ENCODE data around the gene SLC44A1.

Gene SLC44A1

GRCh38 chr9:105403552-105404248 lies 159.2 kb downstream of the SLC44A1 start:
- no peak for DNase-seq

- DNase-seq: no peak
Observed at GRCh38 chr9:105405514-105406131, 161.2 kb downstream of the SLC44A1 start.

- DNase-seq: no peak
Observed at GRCh38 chr9:105406369-105406768, 161.9 kb downstream of the SLC44A1 start.

DNA sequence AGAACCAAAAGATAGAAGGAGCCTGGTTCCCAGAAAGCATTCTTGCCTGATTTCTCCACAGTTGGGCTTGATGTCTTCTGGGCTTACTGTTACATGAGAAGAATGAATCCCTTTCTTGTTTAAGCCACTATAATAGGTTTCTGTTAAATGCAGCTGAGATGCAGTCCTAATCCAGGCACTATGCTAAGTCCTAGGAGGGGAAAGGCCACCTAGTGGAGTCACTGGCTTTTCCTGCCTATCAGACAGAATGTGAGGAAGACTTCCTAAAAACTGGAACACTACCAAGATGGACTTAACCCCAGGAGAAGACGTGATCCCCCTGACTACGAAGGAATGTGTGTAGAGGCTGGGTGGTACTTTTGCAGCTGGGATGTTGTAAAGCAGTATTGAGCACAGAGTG lies 169.1 kb downstream of the SLC44A1 start:
- DNase-seq: no peak

DNA sequence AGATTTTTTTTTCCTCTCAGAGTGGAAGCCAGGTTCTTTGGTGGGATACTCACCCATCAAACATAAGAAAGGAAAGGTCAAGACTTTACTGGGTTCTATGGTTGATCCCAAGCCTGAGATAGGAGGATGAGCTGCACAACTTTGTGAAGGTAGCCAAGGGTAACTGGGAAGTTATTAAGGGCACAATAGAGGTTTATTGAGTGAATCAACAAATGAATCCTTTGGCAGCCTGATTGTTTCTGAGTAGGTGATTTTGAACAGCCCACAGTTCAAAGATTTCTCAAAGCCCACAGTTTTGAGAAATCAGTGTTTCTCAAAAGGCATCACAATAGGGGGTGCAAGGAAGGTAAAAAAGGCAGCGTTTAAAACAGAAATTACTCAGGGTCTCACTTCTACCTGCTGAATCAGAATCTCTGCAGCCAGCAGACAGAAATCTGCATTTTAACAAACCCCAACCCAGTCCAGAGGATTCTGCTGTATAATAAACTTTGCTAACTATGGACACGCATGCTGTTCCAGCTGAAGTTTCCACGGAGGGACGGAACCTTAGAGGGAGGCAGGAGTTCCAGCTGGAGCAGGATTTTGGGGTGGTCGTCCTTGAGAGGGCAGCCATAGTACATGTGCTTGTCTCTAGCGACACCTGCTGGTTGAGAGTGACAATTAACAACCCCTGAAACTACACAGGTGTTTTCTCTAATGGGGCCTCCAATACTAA lies 170.7 kb downstream of the SLC44A1 start:
- DNase-seq: peak; percentile 38

DNA sequence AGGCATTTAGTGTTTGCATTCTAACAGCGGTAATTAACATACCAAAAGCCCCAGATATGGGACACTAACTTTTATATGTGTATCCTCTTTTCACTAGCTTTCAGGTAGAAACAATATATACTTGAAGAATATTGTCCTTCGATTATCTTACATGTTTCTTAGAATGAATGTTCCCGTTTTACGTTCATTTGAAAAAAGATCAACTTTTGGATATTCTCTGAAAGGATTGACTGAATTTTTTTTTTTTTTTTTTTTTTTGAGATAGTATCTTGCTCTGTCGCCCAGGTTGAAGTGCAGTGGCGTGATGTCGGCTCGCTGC lies 171.2 kb downstream of the SLC44A1 start:
- DNase-seq: no peak

- no peak for DNase-seq
Observed at GRCh38 chr9:105416840-105417239, 172.4 kb downstream of the SLC44A1 start.

DNA sequence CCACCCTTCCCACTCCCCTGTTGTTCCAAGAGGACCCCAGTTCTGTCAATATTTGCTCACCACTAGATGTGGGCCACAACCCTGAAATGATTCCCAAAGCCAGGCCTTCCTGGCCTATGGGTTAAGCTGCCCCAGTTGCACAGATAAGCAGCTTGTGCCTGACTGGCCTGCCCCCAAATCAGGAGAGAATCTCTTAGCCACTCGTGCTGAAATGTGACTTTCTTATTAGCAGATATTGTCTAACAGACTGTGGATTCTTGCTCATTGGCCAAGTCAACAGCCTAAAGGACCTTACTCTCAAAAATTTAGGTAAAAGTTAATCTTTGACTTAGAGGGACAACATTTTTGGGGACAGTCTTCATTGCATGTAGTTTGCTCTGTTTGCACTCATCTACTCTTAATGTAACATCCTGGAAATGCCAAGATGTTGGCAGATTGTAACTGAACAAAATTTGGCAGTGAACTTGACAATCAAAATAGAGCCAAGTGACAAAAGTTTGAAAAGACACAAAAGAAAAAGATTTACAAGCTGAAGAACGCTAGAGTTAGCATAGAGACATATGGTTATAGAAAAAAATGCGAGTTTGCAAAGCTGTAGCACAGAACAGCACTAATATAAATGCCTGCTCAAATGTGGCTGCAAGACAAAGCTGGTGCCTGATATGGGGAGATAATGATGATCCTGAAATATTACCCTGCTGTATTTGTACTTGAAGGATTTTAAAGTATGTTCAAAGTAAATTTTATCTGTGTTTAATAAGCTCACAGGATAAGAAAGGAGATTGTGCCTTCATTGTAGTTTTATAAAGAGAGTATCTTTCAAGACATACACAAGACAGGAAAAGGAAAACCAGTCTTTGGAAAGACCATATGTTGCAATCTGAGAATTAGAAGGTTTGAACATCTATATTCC lies 174.4 kb downstream of the SLC44A1 start:
- no peak for DNase-seq

GRCh38 chr9:105419816-105420597 lies 175.6 kb downstream of the SLC44A1 start:
- no peak for DNase-seq

GRCh38 chr9:105421154-105421553 lies 176.7 kb downstream of the SLC44A1 start:
- DNase-seq: no peak

DNA sequence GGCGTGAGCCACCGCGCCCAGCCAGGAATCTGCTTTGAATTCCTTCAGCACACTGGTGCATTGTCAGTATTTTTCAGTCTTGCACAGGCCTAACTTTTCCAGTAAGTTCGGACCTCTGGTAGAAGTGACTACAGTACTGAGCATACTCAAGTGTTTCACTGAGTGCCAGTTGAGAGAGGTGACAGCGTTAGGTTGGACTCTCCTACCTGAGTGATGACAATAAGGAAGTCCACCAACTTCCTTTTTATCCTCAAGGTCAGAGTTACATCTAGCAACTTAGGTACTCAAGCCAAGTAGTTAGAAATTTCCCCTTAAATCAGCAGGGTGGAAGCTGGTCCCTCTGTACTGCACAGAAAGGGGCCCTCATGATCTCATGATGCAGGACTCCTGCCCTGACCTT lies 177.4 kb downstream of the SLC44A1 start:
- DNase-seq: no peak

DNA sequence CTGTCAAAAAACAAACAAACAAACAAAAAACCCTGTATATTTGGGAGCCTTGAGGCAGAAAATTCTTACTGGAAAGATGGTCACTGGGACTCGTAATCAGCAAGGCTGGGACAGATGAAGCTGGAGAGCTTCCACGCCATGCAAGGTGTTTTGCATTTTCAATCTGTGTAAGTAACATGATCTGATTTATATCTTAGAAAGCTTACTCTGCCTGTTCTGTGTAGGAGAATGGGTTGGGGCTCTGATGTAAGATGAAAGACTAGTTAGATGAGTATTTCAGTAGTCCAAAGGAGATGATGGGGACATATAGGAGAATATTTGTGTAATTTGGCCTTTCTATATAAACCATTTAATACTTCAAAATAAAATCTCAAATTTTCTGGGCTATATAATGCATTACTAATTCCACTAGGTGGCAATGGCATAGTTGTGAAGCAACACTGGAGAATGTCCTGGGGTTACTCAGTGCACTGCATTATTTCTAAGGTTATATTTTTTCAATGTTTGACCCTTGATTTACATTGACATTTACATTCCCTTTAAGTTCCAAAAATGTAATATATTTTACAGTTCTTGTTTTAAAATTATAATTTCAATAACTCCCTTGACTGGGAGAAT lies 181.5 kb downstream of the SLC44A1 start:
- DNase-seq: no peak

- DNase-seq: no peak
Observed at GRCh38 chr9:105426657-105427056, 182.2 kb downstream of the SLC44A1 start.

DNA sequence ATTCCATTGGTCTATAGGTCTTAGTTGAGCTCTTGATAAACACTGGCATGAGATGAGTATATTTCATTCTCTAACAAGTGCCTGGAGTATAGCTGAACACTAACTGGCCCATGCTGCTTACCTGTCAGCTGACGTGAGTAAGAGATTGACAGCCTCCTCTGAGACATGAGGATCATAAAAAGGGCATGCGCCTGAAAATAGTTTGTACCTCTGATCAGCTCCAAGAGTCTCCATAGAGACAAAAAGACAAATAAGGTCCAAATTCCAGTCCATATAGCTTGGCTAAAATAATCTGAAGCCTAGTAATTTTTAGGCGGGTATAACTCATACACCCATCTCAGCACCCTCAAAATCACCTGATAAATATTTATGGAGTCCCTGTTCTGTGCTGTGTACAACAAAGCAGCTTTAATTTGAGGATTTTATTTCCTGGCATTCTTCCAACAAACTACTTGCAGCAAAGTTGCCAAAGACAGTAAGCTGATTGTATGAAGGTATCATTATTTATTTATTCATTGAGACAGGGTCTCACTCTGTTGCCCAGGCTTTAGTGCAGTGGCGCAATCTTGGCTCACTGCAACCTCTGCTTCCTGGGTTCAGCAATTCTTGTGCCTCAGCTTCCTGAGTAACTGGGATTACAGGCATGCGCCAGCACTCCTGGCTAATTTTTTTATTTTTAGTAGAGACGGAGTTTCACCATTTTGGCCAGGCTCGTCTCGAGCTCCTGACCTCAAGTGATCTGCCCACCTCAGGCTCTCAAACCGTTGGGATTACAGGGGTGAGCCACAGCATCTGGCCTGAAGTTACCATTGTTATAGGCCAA lies 187.2 kb downstream of the SLC44A1 start:
- no peak for DNase-seq

- DNase-seq: no peak
Observed at GRCh38 chr9:105432247-105432842, 187.9 kb downstream of the SLC44A1 start.

- DNase-seq: no peak
Observed at GRCh38 chr9:105435453-105435852, 191.0 kb downstream of the SLC44A1 start.

- DNase-seq: no peak
Observed at GRCh38 chr9:105436783-105437182, 192.3 kb downstream of the SLC44A1 start.

- no peak for DNase-seq
Observed at GRCh38 chr9:105437704-105438103, 193.3 kb downstream of the SLC44A1 start.

DNA sequence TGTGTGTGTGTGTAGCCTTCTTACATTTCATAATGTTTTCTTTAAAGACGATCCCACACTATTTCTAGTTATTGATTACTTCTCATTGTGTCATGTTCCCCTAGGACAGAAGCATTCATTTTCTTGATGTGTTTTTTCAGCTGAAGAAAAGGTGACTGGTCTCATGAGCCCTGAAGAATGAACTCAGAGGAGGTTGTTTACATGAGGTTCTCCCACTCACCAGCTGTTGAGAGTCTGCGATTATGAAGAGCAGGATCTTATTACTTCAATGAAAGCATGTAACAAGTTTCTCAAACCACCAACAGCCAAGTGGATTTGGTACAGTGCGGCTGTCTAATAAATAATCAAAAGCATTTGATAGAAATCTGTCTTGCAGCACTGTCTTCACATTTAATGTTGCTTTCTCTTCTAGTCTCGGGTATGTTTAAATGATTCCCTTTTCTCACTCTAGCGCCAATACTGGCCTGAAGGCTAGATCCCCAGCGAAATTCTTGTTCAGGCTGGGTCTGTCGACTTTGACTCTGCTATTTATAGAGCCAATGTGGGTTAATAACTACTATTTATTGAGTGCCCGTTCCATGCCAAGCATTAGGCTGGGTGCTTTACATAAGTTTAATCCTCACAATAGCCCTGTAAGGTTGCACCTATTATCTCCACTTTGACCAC lies 193.8 kb downstream of the SLC44A1 start:
- no peak for DNase-seq

GRCh38 chr9:105439428-105439827 lies 195.0 kb downstream of the SLC44A1 start:
- no peak for DNase-seq

Data from NCI-H774 (cell line).